Head of caudate nucleus (tissue), 42 donors: Measurements from ENCODE around the gene BST1.
A peak's percentile ranks its signal among the peaks of the same experiment; 100 is the strongest.

Experiments used
- DNase-seq, 42 donors: peaks; one replicate each; pipeline versions ENCODE4 v3.0.0 to v3.0.0-alpha.2; 2020 to 2021; ENCODE audit warnings: mixed read lengths in 7 of 42
- intact Hi-C: fragments of 100-400 bp; cut with DNase I; formaldehyde crosslinking; loops from one replicate; pipeline ENCODE4 v1.15.0; 2022

BST1 gene, protein sequence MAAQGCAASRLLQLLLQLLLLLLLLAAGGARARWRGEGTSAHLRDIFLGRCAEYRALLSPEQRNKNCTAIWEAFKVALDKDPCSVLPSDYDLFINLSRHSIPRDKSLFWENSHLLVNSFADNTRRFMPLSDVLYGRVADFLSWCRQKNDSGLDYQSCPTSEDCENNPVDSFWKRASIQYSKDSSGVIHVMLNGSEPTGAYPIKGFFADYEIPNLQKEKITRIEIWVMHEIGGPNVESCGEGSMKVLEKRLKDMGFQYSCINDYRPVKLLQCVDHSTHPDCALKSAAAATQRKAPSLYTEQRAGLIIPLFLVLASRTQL

DNA sequence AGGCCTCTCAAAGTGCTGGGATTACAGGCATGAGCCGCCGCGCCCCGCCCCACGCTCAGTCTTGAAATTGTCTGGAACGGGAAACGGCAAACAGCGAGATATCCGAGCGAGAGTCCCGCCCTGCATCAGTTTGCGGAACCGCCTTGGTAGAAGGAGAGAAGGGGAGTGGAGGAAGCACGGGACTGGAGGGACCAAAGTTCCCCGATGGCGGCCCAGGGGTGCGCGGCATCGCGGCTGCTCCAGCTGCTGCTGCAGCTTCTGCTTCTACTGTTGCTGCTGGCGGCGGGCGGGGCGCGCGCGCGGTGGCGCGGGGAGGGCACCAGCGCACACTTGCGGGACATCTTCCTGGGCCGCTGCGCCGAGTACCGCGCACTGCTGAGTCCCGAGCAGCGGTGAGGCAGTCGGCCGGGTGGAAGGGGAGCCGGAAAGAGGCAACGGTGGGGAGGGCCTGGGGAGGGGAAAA, at the start of gene BST1:
TSS of gene BST1 (plus strand) at position 125 of the 463 bp plus-strand sequence. CDS start at position 205, 80 bp downstream.
- intact Hi-C loops: no loop called here
- DNase-seq: peak; percentile 9 to 85 (median 69)

DNA sequence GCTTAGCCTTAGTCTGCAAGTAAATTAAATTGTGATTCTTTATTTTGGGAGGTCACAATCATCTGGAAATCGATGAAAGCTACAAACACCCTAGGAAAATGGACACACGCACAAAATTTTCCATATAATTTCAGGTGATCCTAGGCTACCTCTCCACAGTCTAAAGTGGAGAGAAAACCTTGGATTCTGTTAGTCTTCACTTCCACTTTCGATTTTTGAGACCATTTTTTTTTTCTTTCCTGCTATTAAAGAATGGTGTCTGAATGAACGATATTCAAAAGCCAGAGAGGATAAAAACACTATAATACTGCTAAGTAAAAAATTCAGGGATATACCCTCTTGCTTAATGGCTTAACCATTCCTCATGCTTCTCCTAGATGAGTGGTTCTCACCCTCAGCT, 49.4 kb upstream of the BST1 start:
- no peak for DNase-seq
- intact Hi-C loops: loop anchor here (5.0 kb wide), 1 partner anchor 176 kb away; no protein-coding TSS in a partner anchor

DNA sequence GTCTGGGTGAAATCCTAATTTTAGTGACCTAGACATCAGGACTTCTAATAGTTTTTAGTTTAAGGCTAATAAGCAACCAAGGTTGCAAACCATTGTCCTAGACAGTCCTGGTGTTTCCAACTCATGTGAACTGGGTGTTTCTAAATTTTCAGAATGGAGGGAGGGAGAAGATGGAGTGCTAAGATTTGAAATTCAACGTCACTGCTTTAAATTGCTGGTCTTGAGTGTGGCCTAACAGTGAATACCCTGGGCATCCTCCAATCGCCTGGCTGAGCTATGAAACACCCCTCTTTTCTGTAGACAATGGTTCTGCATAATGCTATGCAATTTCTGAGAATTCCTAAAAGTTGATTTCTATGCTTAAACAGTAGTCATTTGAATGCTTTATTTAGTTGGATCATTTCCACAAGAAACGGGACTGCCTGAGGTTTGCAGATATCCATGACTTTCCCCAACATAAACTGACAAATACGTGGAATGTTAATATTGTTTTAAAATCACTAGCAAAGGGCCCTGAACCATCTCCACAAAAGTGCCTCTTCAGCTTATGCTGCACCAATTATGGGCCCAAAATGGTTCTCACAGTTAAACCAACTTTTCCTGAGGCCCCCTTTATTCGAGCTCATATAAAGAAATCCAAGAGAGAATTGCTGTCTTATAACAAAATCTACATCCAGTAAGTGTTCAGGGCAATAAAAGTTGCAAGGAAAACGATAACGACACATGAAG, 48.8 kb upstream of the BST1 start:
- DNase-seq: peak in 20 of 42 donors; percentile 10 to 73 (median 33)
- intact Hi-C loops: loop anchor here (5.0 kb wide), 1 partner anchor 177 kb away; no protein-coding TSS in a partner anchor

DNA sequence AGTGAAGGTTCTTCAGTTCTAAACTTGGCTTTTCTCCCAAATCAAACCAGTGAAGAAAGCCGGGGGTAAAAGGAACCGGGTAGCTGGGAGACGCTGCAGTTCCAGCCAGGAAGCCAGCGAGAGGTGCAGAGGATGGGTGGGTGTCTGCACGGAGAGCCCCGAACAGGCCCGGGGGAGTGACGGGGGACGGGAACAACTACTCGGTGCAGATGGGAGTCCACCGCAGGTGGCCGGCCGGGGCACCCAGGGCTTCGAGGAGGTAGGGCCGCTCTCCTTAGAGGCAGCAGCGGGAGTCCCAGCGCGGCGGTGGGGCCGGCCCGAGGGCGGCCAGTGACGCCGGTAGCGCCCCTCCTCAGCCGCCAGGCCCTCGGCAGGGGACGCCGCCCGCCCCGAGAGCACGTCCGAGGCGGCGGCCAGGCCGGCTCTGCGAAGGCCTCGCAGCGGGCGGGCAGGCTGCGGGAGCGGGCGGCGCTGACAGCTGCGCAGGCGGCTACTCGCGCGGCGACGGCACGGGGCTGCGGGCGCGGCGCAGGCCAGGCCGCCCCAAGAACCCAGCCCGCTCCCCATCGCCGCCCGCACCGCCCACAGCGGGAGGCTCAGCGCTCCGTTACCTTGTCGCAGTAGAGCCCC, 48.2 kb upstream of the BST1 start:
- peak in 41 of 42 donors; percentile 46 to 82 (median 65) for DNase-seq

DNA sequence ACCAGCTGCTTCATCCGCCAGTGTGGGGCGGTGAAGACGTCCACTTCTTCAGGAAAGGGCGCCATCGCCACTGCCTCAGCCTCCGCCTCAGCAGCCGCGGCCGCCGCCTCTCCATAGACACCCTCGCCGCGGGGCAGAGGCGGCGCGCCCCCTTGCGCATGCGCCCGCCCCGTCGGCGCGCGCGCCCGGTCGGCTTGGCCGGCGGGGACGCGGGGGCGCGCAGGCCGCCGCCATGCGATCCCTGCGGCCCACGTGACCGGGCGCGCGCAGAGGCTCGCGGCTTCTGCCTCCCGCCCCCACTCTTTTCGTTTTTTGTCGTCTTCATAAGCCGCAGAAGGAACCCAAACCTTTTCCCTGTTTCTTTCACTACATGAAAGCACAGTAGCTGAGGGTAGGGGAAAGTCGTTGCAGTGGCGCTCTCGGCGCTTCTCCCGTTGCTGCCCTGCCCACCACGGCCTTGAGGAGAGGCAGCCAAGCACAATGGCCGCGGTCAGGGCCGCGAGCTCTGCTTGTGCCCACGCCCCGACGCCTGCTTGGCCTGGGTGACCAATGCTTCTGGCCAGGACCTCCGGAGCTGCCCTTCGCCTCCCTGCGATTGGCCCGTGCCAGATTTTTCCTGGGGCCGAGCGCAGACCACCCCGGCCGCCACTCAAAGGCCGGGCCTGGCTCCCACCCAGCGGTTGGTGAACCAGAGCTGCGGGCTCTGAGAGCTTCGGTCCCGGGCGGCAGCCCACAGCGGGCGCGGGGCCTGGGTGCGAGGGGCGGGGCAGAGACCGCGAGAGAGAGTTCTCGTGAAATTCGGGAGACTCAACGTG, 47.4 kb upstream of the BST1 start, which contains the start of gene FBXL5:
TSS of gene FBXL5 (minus strand) at position 135 of the 815 bp plus-strand sequence. CDS start at position 65, 70 bp downstream.
- DNase-seq: peak; percentile 50 to 92 (median 82)
- intact Hi-C loops: no loop called here

More for the DNA sequence above, 48.2 kb upstream of the BST1 start:
- intact Hi-C loops: loop anchor here (5.0 kb wide), 1 partner anchor 177 kb away; no protein-coding TSS in a partner anchor

DNA sequence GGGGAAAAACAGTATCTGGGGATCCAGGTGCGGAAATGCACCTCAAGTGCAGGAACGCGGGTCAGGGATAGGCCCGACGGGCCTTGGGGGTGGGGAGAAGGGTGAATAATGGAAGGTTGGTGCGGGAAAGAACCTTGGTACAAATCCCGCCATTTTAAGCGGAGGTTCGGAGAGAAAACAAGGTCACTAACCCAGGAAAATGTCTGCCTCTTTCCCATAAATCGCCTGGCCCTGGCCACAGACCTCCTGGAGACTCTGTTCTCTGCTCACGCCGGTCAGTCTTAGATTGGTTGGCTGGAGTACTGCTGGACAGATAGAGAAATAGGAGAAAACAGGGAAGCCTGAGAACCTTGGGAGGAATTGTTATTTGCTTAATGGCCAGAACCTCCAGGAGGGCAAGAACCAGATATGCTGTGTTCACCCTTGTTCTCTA, 46.8 kb upstream of the BST1 start:
- intact Hi-C loops: no loop called here

DNA sequence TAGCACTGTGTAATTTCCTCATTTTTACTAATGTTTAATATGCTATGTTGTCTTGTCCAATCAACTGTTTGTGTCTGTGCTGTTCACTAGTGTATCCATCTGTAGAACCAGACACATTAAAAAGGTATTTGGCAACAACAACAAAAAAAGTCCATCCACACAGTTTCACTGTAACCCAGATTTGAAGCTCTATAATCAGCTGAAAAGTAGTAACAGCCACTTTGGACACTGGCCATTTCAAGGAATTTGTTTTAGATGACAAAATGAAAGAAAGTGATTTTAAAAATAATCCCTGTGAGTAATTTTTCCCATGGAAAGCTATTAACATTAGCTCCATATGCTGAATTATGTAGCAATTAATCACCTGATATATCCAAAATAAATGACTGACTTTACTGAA, 45.5 kb upstream of the BST1 start:
- intact Hi-C loops: no loop called here
- DNase-seq: no peak

More for the DNA sequence above, 46.8 kb upstream of the BST1 start:
- peak in 11 of 42 donors; percentile 15 to 70 (median 57) for DNase-seq

DNA sequence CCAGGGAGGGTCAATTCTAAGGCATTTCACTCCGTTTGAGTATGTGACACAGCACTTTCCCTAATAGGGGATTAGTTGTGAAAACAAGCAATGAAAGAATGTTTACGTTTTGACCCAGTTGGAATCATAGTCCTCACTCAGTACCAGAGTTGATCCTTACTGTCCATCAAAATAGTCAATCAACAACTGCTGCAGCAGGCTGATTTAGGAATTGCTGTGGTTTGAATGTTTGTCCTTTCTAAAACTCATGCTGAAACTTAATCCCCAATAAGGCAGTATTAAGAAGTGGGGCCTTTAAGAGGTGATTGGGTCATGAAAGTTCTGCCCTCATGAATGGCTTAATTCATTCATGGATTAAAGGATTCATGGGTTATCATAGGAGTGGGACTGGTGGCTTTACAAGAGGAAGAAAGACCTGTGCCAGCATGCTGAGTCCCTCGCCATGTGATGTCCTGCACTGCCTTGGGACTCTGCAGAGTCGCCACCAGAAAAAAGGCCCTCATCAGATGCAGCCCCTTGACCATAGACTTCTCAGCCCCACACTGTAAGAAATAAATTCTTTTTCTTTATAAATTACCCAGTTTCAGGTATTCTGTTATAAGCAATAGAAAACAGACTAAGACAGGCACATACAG, 44.6 kb upstream of the BST1 start:
- intact Hi-C loops: no loop called here
- DNase-seq: no peak

DNA sequence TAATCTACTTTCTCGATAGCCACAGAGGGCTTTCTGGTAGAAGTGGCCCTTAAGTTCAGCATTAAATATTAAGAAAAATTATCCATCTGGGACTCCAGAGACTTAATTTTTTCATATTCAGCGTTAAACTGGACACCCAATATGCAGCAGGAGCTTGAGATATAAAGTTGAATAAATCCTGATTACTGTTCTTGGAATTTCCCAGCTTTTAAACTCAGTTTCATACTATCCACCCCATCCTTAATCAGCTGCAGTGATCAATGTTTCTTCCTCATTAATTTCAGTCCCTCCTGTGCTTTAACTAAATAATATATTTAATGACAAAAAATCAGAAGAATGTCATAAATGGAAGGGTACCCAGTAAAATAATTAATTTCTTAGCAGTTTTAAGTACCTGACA, 44.1 kb upstream of the BST1 start:
- intact Hi-C loops: no loop called here
- DNase-seq: no peak

DNA sequence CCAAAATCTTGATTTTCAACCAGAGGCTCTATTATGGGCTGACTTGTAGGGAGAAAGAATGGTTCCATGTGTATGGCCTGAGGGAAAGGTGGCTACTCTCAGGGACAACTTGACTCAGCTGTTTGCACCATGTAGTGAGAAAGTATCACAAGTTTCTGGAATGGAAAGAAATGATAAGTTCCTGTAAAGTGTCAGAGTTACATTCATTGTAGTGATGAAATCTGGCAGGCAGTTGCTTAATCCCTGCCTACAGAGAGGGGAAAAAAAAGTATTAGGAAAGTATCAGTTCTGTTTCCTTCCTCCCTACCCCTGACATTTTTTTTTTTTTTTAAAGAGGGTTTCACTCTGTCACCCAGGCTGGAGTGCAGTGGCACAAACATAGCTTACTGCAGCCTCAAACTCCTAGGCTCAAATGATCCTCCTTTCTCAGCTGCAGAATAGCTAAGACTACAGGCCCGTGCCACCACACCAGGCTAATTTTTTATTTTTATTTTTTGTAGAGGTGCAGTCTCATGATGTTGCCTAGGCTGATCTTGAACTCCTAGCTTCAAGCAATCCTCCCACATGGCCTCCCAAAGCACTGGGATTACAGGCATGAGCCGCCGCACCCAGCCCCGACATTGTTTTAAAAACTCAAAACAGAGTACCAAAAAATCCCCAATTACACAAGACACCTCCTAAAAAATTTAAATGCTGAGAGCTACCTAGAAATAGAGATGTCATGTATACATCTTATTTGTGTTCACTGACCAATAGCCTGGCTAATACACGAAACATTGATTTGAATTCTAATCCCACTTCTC, 42.9 kb upstream of the BST1 start:
- intact Hi-C loops: no loop called here
- no peak for DNase-seq

DNA sequence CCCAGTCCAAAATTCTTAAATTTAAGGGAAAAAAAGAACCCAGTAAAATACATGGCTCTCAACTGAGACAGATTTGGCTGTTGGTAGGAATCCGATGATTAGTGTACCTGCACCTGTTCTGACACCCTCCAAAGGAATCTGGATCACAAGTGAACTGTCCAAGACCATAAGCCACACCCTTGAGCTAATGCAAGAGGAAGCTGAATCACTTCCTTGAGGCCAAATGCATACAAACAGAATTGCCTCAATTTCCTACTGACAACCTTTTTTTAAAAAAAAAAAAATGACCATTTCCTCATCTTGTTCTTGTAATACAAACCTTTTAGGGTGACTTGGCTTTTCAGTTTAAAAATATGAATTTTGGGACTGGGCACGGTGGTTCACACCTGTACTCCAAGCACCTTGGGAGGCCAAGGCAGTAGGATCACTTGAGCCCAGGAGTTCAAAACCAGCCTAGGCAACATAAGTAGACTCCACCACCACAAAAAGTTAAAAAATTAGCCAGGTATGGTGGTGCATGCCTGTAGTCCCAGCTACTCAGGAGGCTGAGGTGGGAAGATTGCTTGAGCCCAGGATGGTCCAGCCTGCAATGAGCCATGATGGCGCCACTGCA, 37.0 kb upstream of the BST1 start:
- intact Hi-C loops: no loop called here
- no peak for DNase-seq

DNA sequence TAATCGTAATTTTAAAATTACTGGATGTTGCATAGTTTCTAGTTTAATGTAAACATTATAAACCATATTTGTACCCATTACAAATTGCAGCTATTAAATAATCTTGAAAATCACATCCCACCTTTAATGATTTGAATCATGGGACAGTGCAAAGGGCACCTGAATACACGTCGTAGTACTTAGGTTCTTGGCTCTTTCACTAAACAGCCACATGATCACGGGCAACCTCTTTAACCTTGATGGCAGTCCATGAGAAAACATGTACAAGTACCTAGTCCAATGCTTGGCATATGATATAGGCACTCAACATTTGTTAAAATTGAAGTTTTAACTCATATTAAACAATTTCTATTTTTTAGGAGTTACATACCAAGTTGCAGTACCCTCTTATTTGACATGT, 35.9 kb upstream of the BST1 start:
- intact Hi-C loops: no loop called here
- no peak for DNase-seq

DNA sequence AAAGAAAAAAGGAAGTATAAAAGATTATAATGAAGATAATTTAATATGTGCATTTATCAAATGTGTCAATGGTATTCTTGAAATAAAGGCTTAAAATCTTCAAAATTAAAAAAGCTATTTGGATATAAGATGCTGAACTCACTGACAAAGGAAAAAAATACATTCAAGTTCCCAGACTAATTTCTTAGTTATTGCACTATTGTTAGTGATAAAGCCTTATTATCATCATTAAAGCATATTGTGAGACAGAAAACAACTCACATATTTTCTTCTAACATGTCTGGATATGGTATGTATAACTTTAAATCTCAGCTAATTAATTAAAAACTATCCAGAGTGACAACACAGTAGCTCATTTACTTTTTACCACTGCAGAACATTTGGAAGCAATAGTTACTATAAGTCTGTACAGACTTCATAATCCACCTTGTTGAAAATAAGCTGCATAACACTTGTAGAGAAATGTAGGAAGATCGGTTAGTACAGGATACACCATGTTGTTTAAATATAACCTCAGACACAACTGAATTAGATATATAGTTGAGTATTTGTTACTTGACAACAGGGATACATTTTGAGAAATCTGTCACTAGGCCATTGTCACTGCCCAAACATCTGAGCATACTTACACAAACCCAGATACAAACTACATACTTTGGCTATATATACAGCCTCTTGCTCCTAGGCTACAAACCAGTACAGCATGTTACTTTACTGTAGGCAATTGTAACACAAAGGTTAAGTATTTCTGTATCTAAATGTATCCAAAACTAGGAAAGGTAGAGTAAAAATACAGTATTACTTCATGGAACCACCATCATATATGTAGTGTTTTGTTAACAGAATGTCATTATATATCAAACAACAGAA, 34.1 kb upstream of the BST1 start:
- DNase-seq: no peak
- intact Hi-C loops: no loop called here

DNA sequence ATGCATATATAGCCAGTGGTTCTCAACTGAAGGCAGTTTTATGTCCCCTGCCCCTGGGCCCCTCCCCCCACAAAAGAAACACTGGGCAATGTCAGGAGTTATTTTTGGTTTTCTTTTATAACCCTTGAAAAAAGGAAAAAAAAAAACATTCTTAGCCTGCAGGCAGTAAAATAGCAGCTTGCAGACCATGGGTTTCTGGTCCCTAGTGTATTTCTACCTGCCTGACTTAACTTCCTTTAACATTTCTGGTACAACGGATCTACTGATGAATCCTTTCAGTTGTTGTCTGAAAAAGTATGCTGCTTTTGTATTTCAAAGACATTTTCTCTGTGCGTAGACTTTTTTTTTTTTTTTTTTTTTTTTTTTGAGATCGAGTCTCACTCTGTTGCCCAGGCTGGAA, 32.3 kb upstream of the BST1 start:
- DNase-seq: no peak
- intact Hi-C loops: no loop called here

DNA sequence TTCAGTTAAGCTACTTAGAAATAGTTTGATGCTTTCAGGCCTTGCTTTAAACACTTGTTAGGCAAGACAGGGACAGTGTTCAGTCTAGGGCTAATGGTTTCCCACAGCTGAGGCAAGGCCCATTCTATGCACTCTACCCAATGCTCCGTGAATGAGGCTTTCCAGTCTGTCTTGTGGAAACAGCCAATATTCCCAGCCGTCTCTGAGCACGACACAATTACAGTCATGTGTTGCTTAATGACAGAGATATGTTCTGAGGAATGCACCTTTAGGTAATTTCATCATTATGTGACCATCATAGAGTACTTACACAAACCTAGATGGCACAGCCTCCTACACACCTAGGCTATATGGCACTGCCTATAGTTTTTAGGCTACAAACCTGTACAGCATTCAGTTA, 30.8 kb upstream of the BST1 start:
- no peak for DNase-seq
- intact Hi-C loops: no loop called here

DNA sequence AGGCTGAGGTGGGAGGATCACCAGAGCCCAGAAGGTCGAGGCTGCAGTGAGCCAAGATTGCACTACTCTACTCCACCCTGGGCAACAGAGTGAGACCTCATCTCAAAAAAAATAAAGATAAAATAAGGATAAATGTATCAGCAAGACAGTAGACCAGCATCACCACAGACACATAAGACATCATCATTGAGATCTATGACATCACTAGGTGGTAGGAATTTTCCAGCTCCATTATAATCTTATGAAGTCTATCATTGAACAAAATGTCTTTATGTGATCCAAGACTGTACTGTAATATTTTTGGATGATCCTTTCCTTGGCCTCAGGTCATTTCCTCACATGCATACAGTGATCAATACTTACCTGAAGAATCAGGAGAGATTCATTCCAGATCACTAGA, 29.5 kb upstream of the BST1 start:
- intact Hi-C loops: no loop called here
- no peak for DNase-seq
